Panc1 (cell line): ENCODE data around the gene DTNBP1. TPM values are rescaled to one million over a fixed set of nuclear protein-coding genes. Genes with fewer than 3 reads are reported as not detected.
"Not testable (repeated sequence)": the region's sequence is repeated elsewhere in the genome, so short reads cannot be mapped to it uniquely, and the experiment has no call there.

ENCODE experiments used
- ATAC-seq: fragments of 200-7000 bp; cut with Tn5 transposase; 2 replicates; pipeline ENCODE4 v1.9.1; 2020; ENCODE audit warnings: mild to moderate bottlenecking, moderate library complexity
- BruUV-seq: library from RNA; stranded (reverse); fragments of 400-500 nt; replicated peaks from 2 replicates; lab custom pipeline; 2021; lab: Mats Ljungman, UMichigan
- CTCF ChIA-PET: fragments of 300-600 bp; sonication (Branson Sonifier 250); formaldehyde crosslinking; loops from one replicate; lab custom pipeline; 2022; ENCODE audit warnings: antibody characterized with exemption; lab: Charles Lee
- POLR2A ChIA-PET: fragments of 300-600 bp; sonication (Branson Sonifier 250); formaldehyde crosslinking; loops from one replicate; lab custom pipeline; 2022; ENCODE audit warnings: antibody characterized with exemption; lab: Charles Lee
- DNase-seq: peaks from one replicate; pipeline ENCODE4 v3.0.0-alpha.2; 2010; ENCODE audit warnings: low read depth, low spot score
- H3K27ac ChIP-seq: 2 replicates; pipeline ENCODE4 v1.5.1; 2011; ENCODE audit warnings: mild to moderate bottlenecking, low read length, inconsistent platforms
- H3K27me3 ChIP-seq: fragments of 200-500 bp; sonication (Bioruptor generic); 2 replicates; pipeline ENCODE4 v1.6.0; 2014; ENCODE audit warnings: low read length, inconsistent platforms; ENCODE audit not compliant: control insufficient read depth, insufficient read depth
- H3K36me3 ChIP-seq: fragments of 200-500 bp; sonication (Bioruptor generic); 2 replicates; pipeline ENCODE4 v1.5.1; 2014; ENCODE audit warnings: inconsistent platforms, mild to moderate bottlenecking, low read length, moderate library complexity; ENCODE audit not compliant: control insufficient read depth, insufficient read depth
- H3K4me1 ChIP-seq: 2 replicates; pipeline ENCODE4 v1.5.1; 2011; ENCODE audit warnings: inconsistent platforms, mild to moderate bottlenecking, low read length, moderate library complexity; ENCODE audit not compliant: control insufficient read depth, insufficient read depth
- H3K4me3 ChIP-seq, 2 experiments: 2 replicates each; pipeline ENCODE4 v1.5.1; 2011 to 2012; ENCODE audit warnings: low read depth in 2 of 2, low read length in 2 of 2, mild to moderate bottlenecking in 2 of 2, inconsistent platforms in 1 of 2, moderate library complexity in 1 of 2
- H3K9me3 ChIP-seq: fragments of 200-500 bp; sonication (Bioruptor generic); 2 replicates; pipeline ENCODE4 v1.5.1; 2014; ENCODE audit warnings: low read depth, mild to moderate bottlenecking, inconsistent platforms, low read length, moderate library complexity; ENCODE audit not compliant: control insufficient read depth, insufficient read depth
- POLR2AphosphoS5 ChIP-seq: IDR thresholded peaks from 2 replicates; pipeline ENCODE4 v1.6.1; 2012; ENCODE audit warnings: mild to moderate bottlenecking, low read depth, low read length, moderate library complexity
- REST ChIP-seq, 2 experiments: IDR thresholded peaks; 2 replicates each; pipeline ENCODE4 v1.6.1; 2011 to 2012; ENCODE audit warnings: low read depth in 2 of 2, control low read depth in 1 of 2, low read length in 1 of 2, mild to moderate bottlenecking in 1 of 2, moderate library complexity in 1 of 2; ENCODE audit not compliant: insufficient read depth in 1 of 2
- SIN3A ChIP-seq: IDR thresholded peaks from 2 replicates; pipeline ENCODE4 v1.6.1; 2012; ENCODE audit warnings: low read depth, mild to moderate bottlenecking, low read length, moderate library complexity, borderline replicate concordance; ENCODE audit not compliant: insufficient read depth
- TCF7L2 ChIP-seq: IDR thresholded peaks from 2 replicates; pipeline ENCODE4 v1.6.1; 2011; ENCODE audit warnings: mild to moderate bottlenecking, low read depth, low read length, inconsistent platforms
- in situ Hi-C: cut with HindIII; loops from 2 replicates; pipeline ENCODE4 v1.10.0; 2016; ENCODE audit warnings: low sequenced_read_pairs, low pct_unique_long_range_greater_than_20kb
- intact Hi-C: fragments of 100-400 bp; cut with micrococcal nuclease; formaldehyde crosslinking; loops from one replicate; pipeline ENCODE4 v1.10.0; 2022; ENCODE audit not compliant: unreplicated experiment
- total RNA-seq: library from RNA; stranded (reverse); gene quantifications from one replicate; pipeline ENCODE4 v1.2.1, GENCODE V29; 2021; ENCODE audit not compliant: unreplicated experiment
- TF ChIP-seq, protein P1 (sequence below): fragments of 450-650 bp; IDR thresholded peaks from 2 replicates; pipeline ENCODE4 v1.5.1; 2017; ENCODE audit warnings: mild to moderate bottlenecking

DTNBP1 gene
- total RNA-seq, 1 experiment from 2014 or later = 29.3 TPM

DNA sequence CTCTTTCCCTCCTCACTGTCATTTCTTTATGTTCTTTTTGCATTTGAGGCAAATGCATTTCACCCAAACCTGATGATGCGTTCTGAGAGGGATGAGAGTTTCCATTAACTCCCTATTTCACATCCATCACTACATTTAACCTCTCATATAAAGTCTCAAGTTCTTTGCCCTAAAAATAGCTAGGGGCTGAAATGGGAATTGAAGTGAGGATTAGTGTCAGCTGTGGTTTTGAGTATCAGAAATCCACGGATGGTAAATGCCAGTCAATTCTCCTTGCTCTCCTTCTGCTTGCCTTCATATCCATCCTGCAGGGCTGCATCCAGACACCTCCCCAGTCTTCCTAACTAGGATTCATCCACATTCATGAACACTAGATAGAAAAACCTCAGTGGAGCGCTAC is 10.0 kb upstream of the DTNBP1 start:
- intact Hi-C loops = no loop called here
- Histone ChIP-seq H3K27me3 (peaks cover 35% of the 10 kb centered on the region), H3K9me3 (no peaks in the 10 kb centered on the region), H3K4me1 (no peaks in the 10 kb centered on the region), H3K27ac (no peak overlapping the region), H3K4me3 (no peak overlapping the region), H3K36me3 (no peaks in the 10 kb centered on the region)
- DNase-seq (no peak), ATAC-seq (no peak)
- ChIA-PET CTCF (no interaction called here), POLR2A (no interaction called here)
- in situ Hi-C loops = no loop called here
- no TSS peak for BruUV-seq
- TF ChIP-seq TCF7L2 (no peak), REST (IDR thresholded peaks at IDR 0.05; ENCODE audit: insufficient read depth in 1 of 2, low read depth in 2 of 2, low read length in 1 of 2) (no peak), SIN3A (no peak), POLR2AphosphoS5 (no peak)
- TF ChIP-seq, protein P1, sequence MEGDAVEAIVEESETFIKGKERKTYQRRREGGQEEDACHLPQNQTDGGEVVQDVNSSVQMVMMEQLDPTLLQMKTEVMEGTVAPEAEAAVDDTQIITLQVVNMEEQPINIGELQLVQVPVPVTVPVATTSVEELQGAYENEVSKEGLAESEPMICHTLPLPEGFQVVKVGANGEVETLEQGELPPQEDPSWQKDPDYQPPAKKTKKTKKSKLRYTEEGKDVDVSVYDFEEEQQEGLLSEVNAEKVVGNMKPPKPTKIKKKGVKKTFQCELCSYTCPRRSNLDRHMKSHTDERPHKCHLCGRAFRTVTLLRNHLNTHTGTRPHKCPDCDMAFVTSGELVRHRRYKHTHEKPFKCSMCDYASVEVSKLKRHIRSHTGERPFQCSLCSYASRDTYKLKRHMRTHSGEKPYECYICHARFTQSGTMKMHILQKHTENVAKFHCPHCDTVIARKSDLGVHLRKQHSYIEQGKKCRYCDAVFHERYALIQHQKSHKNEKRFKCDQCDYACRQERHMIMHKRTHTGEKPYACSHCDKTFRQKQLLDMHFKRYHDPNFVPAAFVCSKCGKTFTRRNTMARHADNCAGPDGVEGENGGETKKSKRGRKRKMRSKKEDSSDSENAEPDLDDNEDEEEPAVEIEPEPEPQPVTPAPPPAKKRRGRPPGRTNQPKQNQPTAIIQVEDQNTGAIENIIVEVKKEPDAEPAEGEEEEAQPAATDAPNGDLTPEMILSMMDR = no peak

- H3K4me3 ChIP-seq = no peak overlapping the region
- ChIA-PET CTCF (no interaction called here), POLR2A (no interaction called here)
- BruUV-seq = no TSS peak
- in situ Hi-C loops = no loop called here
- H3K27me3 ChIP-seq = peaks cover 35% of the 10 kb centered on the region
- intact Hi-C loops = no loop called here
- no peak for TF ChIP-seq POLR2AphosphoS5
- no peaks in the 10 kb centered on the region for H3K9me3 ChIP-seq
- H3K36me3 ChIP-seq = no peaks in the 10 kb centered on the region
- DNase-seq (no peak), ATAC-seq (no peak)
- H3K4me1 ChIP-seq = no peaks in the 10 kb centered on the region
- H3K27ac ChIP-seq = no peak overlapping the region
These were observed 9.5 kb upstream of the DTNBP1 start for GRCh38 chr6:15672291-15672690.

DNA sequence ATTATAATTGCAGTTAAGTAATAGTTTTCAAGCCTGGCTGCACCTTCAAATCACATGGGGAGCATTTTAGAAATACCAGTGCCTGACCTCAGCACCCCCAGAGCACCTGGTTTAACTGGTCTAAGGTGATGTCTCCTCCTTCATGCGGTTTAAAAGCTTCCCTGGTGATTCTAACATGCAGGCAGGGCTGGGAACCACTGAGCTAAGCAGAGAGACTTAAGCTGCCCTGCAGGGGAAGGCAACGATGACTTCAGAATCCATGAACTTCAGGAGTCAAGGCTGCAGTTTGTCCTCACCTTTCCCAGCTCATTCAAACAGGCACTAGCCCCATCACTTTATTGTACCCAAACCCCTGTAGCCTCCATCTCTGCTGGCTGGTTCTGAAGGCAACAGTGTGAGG is 6.1 kb upstream of the DTNBP1 start:
- CTCF ChIA-PET = no interaction called here
- TF ChIP-seq POLR2AphosphoS5 = no peak
- no peak for TF ChIP-seq REST (IDR thresholded peaks at IDR 0.05; ENCODE audit: insufficient read depth in 1 of 2, low read depth in 2 of 2, low read length in 1 of 2)
- TF ChIP-seq, protein P1 = no peak
- no peak for TF ChIP-seq SIN3A
- no peak for TF ChIP-seq TCF7L2
- BruUV-seq = no TSS peak
- H3K9me3 ChIP-seq = no peaks in the 10 kb centered on the region
- no peak overlapping the region for H3K27ac ChIP-seq
- in situ Hi-C loops (no loop called here), intact Hi-C loops (no loop called here)
- ATAC-seq (no peak), DNase-seq (no peak)
- POLR2A ChIA-PET = no interaction called here
- H3K4me1 ChIP-seq = no peaks in the 10 kb centered on the region
- no peak overlapping the region for H3K4me3 ChIP-seq
- H3K27me3 ChIP-seq = peaks cover 30% of the 10 kb centered on the region
- no peaks in the 10 kb centered on the region for H3K36me3 ChIP-seq

- H3K27ac ChIP-seq, CTCF ChIA-PET, POLR2A ChIA-PET, in situ Hi-C loops, DNase-seq, BruUV-seq, H3K4me1 ChIP-seq, H3K4me3 ChIP-seq, H3K36me3 ChIP-seq, intact Hi-C loops, ATAC-seq, H3K9me3 ChIP-seq: not testable (repeated sequence)
- H3K27me3 ChIP-seq = peaks cover 20% of the 10 kb centered on the region
These were observed 4.1 kb upstream of the DTNBP1 start for GRCh38 chr6:15666896-15667295.
